Anterior cingulate cortex (tissue), 58 donors: ENCODE data around the gene AQP1.

ENCODE experiments used
- DNase-seq, 58 donors: peaks; one replicate each; lab custom pipeline; 2025; lab: John Stamatoyannopoulos, UW

AQP1 gene

GRCh38 chr7:30970594-30971094, 59.0 kb downstream of the AQP1 start:
- DNase-seq, result no peak

- no peak for DNase-seq
Observed at GRCh38 chr7:30971440-30971839, 59.8 kb downstream of the AQP1 start.

- no peak for DNase-seq
Observed at GRCh38 chr7:30971840-30972563, 60.3 kb downstream of the AQP1 start.

GRCh38 chr7:30973292-30973691, 61.6 kb downstream of the AQP1 start:
- no peak for DNase-seq

- DNase-seq, result no peak
Observed at GRCh38 chr7:30973791-30974604, 62.3 kb downstream of the AQP1 start.

- peak in 3 of 58 donors; percentile 4 to 16 (median 7) for DNase-seq
Observed at GRCh38 chr7:30974605-30975255, 63.1 kb downstream of the AQP1 start.
